MG63 (cell line): Measurements from ENCODE around the gene PERM1. TPM values are rescaled to one million over a fixed set of nuclear protein-coding genes. Genes with fewer than 3 reads are reported as not detected.
"Not testable (repeated sequence)": the region's sequence is repeated elsewhere in the genome, so short reads cannot be mapped to it uniquely, and the experiment has no call there.

Source experiments
- DNase-seq: peaks from one replicate; pipeline ENCODE4 v3.0.0-alpha.2; 2020
- H3K27me3 ChIP-seq: fragments of 250-450 bp; sonication (Bioruptor Pico); 2 replicates; pipeline ENCODE4 v1.5.1; 2020; ENCODE audit warnings: mild to moderate bottlenecking, moderate library complexity
- H3K36me3 ChIP-seq: fragments of 250-450 bp; sonication (Bioruptor Pico); 2 replicates; pipeline ENCODE4 v1.5.1; 2020; ENCODE audit warnings: mild to moderate bottlenecking, moderate library complexity
- H3K4me3 ChIP-seq: fragments of 250-450 bp; sonication (Bioruptor Pico); 2 replicates; pipeline ENCODE4 v1.5.1; 2020; ENCODE audit warnings: mild to moderate bottlenecking, moderate library complexity
- H3K9me3 ChIP-seq: fragments of 250-450 bp; sonication (Bioruptor Pico); 2 replicates; pipeline ENCODE4 v1.5.1; 2020; ENCODE audit warnings: mild to moderate bottlenecking, moderate library complexity
- total RNA-seq: library from RNA; depleted of rRNA; stranded (reverse); fragments of >200 nt; shearing (Covaris generic); gene quantifications from 2 replicates; pipeline ENCODE4 v1.2.3, GENCODE V29; 2014; ENCODE audit warnings: low replicate concordance; rRNA removed

Gene PERM1
- total RNA-seq, result 0.13 TPM in 1 of 2 replicates, not detected in the other

GRCh38 chr1:981955-982558, at the start of gene PERM1:
Gene PERM1, minus strand, starts transcription at chr1:982093. Its CDS starts 1,064 bp downstream, at chr1:981029.
- DNase-seq, result no peak
- Histone ChIP-seq H3K27me3 (no peaks in the 10 kb centered on the region), H3K4me3 (no peak within 1 kb of the TSS), H3K36me3 (no peaks in the 10 kb centered on the region), H3K9me3 (no peaks in the 10 kb centered on the region)

GRCh38 chr1:1030867-1031658, 49.2 kb upstream of the PERM1 start:
- H3K36me3 ChIP-seq, H3K9me3 ChIP-seq, H3K27me3 ChIP-seq, DNase-seq, H3K4me3 ChIP-seq: not testable (repeated sequence)

GRCh38 chr1:1027791-1028190, 45.9 kb upstream of the PERM1 start:
- Histone ChIP-seq H3K36me3 (peaks cover 9% of the 10 kb centered on the region), H3K4me3 (no peak overlapping the region), H3K9me3 (no peaks in the 10 kb centered on the region), H3K27me3 (no peaks in the 10 kb centered on the region)
- DNase-seq, result no peak

- no peak for DNase-seq
- H3K36me3 ChIP-seq, result peaks cover 11% of the 10 kb centered on the region
- no peaks in the 10 kb centered on the region for H3K9me3 ChIP-seq
- H3K4me3 ChIP-seq, result no peak overlapping the region
- no peaks in the 10 kb centered on the region for H3K27me3 ChIP-seq
Measured at GRCh38 chr1:1026599-1027413, 44.9 kb upstream of the PERM1 start.

- Histone ChIP-seq H3K4me3 (no peak overlapping the region), H3K27me3 (no peaks in the 10 kb centered on the region), H3K36me3 (peaks cover 11% of the 10 kb centered on the region), H3K9me3 (no peaks in the 10 kb centered on the region)
- DNase-seq, result no peak
Measured at GRCh38 chr1:1025730-1026129, 43.8 kb upstream of the PERM1 start.

GRCh38 chr1:1024771-1025699, 43.1 kb upstream of the PERM1 start:
- peaks cover 11% of the 10 kb centered on the region for H3K36me3 ChIP-seq
- DNase-seq, result no peak
- no peak overlapping the region for H3K4me3 ChIP-seq
- no peaks in the 10 kb centered on the region for H3K27me3 ChIP-seq
- no peaks in the 10 kb centered on the region for H3K9me3 ChIP-seq

- Histone ChIP-seq H3K27me3 (no peaks in the 10 kb centered on the region), H3K36me3 (peaks cover 11% of the 10 kb centered on the region), H3K4me3 (no peak overlapping the region), H3K9me3 (no peaks in the 10 kb centered on the region)
- no peak for DNase-seq
Measured at GRCh38 chr1:1024149-1024770, 42.4 kb upstream of the PERM1 start.

GRCh38 chr1:1023700-1024099, 41.8 kb upstream of the PERM1 start:
- H3K4me3 ChIP-seq, result no peak overlapping the region
- H3K36me3 ChIP-seq, result peaks cover 11% of the 10 kb centered on the region
- no peaks in the 10 kb centered on the region for H3K27me3 ChIP-seq

GRCh38 chr1:1022302-1023009, 40.6 kb upstream of the PERM1 start:
- Histone ChIP-seq H3K4me3 (no peak overlapping the region), H3K27me3 (no peaks in the 10 kb centered on the region), H3K9me3 (no peaks in the 10 kb centered on the region), H3K36me3 (peaks cover 11% of the 10 kb centered on the region)
- no peak for DNase-seq

More at GRCh38 chr1:1023700-1024099, 41.8 kb upstream of the PERM1 start:
- H3K9me3 ChIP-seq, result no peaks in the 10 kb centered on the region
- DNase-seq, result no peak

GRCh38 chr1:1021920-1022259, 40.0 kb upstream of the PERM1 start:
- Histone ChIP-seq H3K36me3 (peaks cover 11% of the 10 kb centered on the region), H3K9me3 (no peaks in the 10 kb centered on the region), H3K4me3 (no peak overlapping the region), H3K27me3 (no peaks in the 10 kb centered on the region)
- no peak for DNase-seq

GRCh38 chr1:1021010-1021919, 39.4 kb upstream of the PERM1 start:
- H3K4me3 ChIP-seq, result peak overlapping the region; percentile 56
- peak; percentile 79 for DNase-seq

GRCh38 chr1:1020415-1021009, 38.6 kb upstream of the PERM1 start:
- Histone ChIP-seq H3K27me3 (no peaks in the 10 kb centered on the region), H3K9me3 (no peaks in the 10 kb centered on the region), H3K36me3 (peaks cover 11% of the 10 kb centered on the region), H3K4me3 (peak overlapping the region; percentile 56)
- DNase-seq, result peak; percentile 36

More at GRCh38 chr1:1021010-1021919, 39.4 kb upstream of the PERM1 start:
- Histone ChIP-seq H3K36me3 (peaks cover 11% of the 10 kb centered on the region), H3K9me3 (no peaks in the 10 kb centered on the region), H3K27me3 (no peaks in the 10 kb centered on the region)

GRCh38 chr1:1020000-1020404, 38.1 kb upstream of the PERM1 start, which contains the start of gene AGRN:
Gene AGRN, plus strand, starts transcription at chr1:1020120. Its CDS starts 53 bp downstream, at chr1:1020173.
- peaks cover 11% of the 10 kb centered on the region for H3K36me3 ChIP-seq
- no peaks in the 10 kb centered on the region for H3K27me3 ChIP-seq
- peak within 1 kb of the TSS; percentile 56 for H3K4me3 ChIP-seq
- DNase-seq, result peak; percentile 39
- no peaks in the 10 kb centered on the region for H3K9me3 ChIP-seq
